HTR-8/SVneo (cell line): ENCODE results near the gene CHSY1.

Experiments
- DNase-seq: peaks from one replicate; pipeline ENCODE4 v3.0.0; 2011; ENCODE audit warnings: low spot score, mixed read lengths; ENCODE audit not compliant: insufficient read length
- FAIRE-seq: peaks from 2 replicates; lab custom pipeline; 2011; peaks lifted over from hg19 to GRCh38; lab: Jason Lieb, UNC

The CHSY1 gene

DNA sequence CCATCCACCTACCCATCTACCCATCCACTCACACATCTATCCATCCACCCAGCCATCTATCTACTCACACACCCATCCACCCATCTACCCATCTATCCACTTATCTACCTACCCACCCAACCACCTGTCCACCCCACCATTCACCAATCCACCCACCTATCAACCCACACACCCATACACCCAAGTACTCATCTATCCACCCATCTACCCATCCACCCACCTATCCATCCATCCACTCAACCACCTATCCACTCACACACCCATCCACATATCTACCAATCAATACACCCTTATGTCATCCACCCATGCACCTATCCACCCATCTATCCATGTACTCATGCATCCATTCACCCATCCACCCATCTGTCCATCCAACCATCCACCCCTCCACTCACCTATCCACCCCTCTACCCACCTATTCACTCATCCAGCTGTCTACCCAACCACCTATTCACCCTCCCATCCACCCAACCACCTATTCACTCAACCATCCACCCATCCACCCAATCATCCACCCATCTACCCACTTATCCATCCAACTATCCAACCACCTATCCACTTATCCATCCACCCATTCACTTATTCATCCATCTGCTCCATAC lies 109.8 kb downstream of the CHSY1 start:
- DNase-seq (no peak), FAIRE-seq (no peak)

DNA sequence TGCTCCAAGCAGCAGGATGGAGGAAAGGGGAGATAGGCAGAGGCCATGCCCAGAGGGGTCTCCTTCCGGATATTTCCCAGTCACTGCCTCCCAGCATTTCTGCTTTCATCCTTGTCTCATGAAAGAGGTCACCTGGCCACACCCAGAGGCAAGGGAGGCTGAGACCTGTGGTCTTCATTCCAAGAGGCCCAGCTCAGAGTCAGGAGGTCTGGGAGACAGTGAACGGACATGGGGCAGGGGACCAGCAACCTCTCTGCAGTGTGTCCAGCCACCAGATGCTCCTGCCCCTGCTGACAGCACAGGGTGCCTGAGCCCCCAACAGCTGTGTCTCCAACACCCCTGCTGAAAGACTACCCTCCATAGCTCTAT lies 111.2 kb downstream of the CHSY1 start:
- DNase-seq: no peak
- FAIRE-seq: no peak

DNA sequence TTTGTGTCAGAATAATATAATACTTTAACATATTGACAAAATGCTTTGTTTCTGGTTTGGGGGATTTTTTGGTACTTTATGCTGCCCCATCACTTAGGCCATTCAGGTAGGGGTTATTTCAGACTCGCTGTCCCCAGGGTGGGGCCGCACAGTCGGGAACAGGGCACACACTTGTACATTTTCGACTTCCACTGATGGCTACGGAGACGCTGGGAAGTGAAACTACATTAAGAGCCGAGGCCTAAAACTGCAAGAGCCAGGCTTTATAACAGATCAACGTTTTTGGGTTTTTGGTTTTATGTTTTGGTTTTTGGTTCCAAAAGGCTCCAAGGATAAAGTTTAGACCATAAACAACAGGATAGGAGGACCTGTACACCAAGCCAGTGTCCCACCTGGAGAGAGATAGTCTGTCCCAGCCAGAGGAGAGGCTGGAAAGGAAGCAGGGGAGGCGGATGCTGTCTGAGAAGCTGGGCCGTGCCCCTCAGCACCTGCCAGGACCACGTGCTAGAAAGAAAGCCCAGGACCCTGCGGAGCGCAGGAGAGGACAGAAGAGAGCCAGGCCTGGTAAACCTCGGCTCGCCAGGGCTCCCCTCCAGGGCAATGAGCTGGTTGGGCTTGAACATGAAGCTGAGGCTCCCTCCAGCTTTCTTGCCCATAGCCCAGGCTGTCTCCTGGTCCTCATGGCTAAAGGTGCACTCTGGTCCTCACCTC lies 111.7 kb downstream of the CHSY1 start:
- FAIRE-seq: no peak
- no peak for DNase-seq

DNA sequence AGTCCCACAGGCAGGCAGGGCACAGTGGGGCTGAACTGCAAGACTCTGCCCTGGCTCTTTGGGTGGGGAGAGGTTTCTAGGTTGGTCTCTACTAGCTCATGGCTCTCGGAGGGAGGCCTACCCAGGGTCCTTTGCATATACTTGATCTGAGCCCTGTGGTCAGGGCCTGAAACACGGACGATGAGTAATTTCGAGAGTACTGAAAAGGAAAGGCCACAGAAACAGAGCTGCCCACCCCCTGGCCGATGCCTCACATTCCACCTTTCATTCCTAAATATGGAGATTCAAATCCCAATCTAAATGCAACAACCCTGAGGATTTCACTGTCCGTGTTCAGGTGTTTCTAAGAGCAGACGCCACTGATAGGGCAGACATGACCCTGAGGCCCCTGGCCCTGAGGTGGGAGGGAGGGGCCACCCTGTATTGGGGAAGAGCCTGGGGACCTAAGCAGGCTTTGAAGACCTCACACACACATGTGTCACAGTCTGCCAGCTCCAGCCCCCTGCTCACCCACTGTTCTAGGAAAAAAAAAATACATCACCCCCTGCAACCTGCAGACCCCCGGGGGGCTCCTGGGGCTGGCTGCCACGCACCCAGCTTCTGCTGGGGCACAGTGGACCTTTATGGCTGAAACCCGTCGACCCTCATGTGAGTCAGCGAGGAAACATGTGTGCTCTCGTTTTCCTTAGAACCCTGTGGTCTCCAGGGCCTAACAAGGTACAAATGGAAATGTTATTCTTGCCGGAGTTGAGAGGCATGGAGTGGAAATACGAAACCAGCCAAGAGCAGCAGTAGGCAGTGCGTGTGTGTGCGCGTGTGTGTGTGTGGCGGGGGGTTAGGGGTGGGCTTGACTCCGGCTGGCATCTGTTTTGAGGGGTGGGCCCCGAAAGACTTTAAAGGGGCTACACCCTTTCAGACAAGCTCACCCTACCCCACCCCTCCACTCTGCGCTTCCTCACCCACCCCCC lies 112.7 kb downstream of the CHSY1 start:
- DNase-seq (no peak), FAIRE-seq (no peak)

DNA sequence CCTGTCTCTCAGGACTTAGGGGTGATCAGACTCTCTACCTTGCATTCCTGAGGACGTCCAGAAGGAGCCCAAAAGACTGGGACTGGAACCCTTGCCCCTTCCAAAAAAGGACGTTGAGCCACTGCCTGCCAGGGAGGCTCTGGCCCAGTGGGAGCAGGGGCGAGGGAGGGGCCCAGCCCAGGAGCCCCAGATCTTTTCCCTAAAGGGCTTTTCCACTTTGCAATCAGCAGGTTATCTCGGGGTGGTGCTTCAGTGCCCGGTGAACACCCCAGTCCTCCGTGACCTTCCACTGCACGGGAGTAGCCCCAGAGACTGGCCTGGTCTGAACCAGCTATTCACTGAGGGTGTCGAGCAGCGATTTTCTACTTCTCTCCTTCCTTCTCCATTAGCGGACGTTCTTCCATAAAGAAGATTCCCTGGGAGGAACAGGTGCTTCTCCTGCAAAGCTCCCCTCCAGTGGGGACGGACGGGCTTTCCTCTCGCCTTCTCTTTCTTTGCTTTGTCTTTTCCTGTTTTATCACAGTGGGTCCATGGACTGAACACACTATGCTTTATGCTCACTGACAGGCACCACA lies 113.7 kb downstream of the CHSY1 start:
- FAIRE-seq (no peak), DNase-seq (no peak)

DNA sequence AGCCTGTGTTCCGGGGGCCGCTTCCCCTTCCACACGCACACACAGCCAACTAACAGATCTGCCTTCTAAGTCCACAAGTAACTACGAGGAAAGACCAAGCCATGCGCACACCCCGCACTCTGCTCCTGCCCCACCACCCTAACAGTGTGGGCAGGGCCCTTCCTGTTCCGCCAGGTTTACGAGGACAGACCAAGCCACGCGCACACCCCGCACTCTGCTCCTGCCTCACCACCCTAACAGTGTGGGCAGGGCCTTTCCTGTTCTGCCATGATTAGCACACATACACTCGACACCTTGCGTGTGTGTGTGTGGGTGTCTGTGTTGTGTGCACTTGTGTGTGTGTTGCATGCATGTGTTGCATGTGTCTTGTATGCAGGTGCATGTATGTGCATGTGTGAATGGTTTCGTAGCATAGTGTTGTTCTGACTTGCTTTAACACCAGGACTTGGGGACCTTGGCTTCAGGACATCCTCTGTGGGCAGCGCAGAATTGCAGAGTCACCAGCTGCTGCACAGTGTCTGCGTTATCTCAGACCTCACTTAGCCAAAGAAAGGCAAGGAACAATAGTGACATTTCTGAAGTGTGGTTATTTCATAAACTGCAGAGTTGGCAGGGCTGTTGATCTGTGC lies 114.4 kb downstream of the CHSY1 start:
- DNase-seq: no peak
- FAIRE-seq: no peak

DNA sequence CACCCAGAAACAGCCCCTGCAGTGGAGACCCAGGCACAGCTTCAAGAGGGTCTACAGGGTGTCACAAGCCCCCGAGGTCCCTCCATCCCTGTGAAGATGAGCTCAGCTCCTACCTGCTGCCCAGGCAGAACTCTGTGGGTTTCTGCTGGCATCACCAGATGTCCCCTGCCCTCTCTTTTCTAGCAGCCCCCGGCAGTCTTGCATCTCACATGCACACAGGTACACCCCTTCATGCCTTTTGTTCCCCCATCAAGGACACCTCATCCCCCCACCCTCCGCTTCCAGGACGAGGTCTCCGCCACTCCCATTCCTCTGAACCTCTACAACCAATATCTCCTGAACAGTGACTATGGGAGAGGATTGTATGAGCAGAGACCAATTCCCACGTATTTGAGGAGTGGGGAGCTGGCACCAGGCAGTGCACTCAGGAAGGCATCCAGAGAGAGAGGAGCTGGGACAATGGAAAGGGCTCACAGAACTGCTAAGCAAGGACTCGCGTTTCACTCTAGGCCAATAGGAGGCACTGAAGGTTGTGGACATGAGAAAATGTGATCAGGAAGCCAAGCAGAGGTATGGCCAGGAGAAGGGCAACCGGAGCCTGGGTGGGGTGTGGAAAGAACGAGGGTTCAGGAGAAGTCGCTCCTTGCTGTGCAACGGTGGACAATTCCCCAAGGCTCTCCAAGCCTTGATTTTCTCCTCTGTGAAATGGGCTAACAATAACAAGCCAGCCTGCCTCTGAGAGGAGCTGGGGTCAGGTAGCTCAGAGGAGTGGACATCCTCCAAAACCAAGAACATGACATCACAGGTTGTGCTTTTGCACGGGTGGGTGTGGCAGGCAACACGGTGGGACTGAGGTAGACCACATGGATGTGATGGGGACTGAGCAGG lies 115.2 kb downstream of the CHSY1 start:
- no peak for FAIRE-seq
- no peak for DNase-seq

DNA sequence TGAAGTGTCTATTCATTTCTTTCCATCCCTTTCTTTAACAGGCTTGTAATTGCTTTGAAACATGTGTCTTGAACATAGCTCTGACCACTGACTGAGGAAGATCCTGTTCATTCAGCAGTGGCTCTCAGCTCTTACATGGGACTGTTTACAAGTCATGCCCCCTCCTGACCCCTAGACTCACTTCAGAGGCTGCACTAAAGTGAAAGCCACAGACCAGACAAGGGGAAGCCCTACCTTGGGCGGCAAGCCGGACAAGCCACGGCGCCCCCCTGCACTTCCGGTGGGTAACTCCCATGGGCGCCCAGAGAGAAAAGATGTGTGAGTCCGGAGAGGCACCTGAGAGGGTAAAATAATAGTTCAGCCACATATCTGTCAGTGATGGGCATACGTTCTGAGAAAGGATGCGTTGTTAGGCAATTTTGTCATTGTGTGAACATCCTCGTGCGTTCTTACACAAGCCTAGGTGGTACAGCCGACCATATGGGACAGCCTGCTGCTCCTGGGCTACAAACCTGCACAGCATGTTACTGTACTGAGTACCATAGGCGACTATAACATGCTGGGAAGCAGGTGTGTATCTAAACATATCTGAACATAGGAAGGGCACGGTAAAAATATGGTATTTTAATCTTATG lies 116.2 kb downstream of the CHSY1 start:
- no peak for DNase-seq

DNA sequence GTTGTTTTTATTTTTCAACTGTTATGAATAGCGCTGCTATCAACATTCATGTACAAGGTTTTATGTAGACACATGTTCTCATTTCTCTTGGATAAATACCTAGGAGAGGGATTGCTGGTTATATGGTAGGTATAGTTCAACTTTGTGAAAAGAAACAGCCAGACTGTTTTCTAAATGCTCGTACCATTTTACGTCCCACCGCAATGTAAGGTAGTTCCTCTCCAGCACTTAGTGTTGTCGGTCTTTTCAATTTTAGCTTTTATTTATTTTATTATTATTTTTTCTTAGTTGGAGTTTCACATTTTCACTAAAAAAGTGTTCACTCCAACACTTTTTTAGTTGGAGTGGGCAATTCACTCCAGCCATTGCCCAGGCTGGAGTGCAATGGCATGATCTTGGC lies 117.1 kb downstream of the CHSY1 start:
- FAIRE-seq (no peak), DNase-seq (no peak)

More for the DNA sequence above, 116.2 kb downstream of the CHSY1 start:
- FAIRE-seq: no peak

DNA sequence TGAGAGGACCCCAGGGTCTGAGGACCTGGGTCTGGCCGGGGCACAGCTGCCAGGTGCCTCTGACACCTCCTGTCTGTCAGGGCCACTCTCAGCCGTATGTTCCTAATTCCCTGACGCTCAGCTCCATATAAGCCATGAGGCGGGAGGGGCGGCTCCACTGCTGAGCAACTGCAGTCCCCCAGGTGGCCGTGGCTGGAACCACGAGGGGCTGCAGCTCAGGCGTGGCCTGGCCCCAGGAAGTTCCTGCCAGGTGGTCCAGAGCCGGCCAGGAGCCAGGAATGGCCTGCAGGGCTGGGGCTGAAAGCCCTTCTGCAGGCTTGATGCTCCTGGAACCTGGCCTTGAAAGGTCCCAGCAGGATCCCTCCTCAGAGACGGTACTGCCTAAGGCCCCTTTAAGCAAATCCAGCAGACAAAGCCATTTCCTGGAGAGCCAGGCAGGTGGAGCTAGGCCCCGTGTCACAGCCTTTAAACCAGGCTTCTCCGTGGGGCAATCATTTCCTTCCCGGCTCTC lies 118.0 kb downstream of the CHSY1 start:
- DNase-seq (no peak), FAIRE-seq (no peak)

DNA sequence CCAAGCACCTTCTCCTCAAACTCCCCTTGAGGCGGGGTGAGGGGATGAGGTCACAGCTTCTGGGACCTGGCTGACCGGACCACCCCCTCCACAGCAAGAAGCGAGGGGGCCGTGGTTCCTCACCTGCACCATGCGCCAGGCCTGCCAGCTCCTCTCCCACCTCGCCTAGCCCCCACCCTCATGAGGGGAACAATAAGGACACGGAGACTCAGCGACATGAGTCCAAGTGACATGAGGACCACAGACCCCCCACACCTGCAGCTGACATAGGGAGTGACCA lies 118.7 kb downstream of the CHSY1 start:
- DNase-seq (no peak), FAIRE-seq (no peak)

DNA sequence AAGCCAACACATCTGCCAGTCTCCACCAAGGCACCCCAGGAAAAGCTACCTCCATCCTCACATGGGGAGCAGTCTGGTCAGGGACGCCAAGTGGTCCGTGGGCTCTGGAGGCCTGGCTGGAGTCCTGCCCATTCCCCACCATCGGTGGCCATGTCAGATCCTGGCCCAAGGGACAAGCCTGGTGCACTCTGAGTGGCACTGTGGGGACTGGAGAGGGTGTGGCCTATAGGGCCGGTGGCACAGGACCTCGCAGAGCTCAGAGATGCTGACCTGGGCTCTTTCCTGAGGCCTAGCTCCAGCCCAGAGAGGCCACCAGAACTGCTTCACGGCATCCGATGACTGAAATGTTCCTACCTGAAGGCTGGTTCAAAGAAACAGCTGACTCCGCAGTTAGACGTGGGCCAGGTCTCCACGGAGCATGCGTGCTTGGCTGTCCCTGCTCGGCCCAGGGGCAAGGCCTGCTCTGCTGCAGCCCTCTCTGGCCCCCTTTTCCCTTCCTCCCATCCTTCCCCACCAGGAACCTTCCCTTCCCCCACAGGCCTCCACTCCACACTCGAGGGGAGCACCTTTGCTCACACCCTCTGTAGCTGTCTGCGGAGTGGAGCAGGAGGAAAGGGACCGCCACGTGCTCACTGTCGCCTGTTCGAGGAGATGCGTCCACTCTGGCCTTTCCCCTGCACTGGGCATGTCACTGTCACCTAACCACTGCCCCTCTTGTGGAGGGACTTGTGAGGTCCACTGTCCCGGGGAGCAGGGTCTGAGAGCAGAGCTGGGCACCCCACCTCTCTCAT lies 119.3 kb downstream of the CHSY1 start:
- no peak for DNase-seq
- no peak for FAIRE-seq

DNA sequence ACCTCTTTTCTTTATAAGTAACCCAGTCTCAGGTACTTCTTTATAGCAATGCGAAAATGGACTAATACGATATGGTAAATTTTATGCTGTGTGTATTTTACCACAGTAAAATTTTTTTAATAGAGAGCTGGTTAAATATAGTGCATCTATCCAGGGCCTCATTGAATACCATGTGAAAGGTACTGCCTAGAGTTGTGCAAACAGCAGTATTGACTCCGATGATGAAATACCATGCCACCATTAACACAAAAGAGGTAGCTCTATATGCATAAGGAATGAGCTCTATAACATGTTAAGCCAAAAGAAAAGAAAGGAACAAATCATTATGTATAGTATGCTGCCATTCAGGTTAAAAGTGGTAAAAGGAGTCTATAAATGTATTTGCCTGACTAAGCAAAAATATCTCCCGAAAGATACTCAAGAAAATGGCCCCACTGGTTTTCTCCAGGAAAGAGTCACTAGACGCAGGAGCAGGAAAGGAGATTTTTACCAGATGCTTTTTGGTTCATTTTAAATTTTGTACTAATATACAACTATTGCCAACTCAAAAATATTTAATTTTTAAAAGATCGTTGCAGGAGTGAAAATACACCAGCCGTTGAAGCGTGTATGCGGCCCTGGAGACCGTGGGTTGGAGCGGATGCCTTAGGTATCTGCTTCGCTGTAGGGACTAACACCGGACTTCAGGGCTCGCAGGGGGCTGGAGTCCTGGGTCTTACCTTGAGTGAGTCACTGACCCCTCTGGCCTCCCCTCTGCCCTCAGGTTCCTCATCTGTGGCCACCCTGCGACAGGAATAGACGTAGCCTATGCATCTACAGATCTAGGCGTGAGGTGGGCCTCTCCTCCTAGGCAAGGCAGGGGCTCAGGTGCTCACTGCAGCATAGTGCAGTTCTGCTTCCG lies 120.1 kb downstream of the CHSY1 start:
- no peak for FAIRE-seq

DNA sequence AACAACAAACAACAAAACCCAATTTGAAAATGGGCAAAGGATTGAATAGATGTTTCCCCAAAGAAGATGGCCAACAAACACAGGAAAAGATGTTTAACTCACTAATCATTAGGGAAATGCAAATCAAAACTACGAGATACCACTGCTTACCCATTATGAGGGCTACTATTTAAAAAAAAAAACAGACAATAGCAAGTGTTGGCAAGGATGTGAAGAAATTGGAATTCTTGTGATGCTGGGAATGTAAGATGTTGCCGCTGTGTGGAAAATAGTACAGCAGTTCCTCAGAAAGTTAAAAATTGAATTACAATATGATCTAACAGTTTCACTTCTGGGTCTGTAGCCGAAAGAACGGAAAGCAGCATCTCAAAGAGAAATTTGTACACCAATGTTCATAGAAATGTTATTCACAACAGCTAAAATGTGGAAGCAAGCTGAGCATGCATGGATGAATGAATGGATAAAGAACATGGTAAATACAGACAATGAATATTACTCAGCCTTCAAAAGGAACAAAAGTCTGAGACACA lies 121.9 kb downstream of the CHSY1 start:
- no peak for DNase-seq
- FAIRE-seq: no peak

More for the DNA sequence above, 120.1 kb downstream of the CHSY1 start:
- no peak for DNase-seq

DNA sequence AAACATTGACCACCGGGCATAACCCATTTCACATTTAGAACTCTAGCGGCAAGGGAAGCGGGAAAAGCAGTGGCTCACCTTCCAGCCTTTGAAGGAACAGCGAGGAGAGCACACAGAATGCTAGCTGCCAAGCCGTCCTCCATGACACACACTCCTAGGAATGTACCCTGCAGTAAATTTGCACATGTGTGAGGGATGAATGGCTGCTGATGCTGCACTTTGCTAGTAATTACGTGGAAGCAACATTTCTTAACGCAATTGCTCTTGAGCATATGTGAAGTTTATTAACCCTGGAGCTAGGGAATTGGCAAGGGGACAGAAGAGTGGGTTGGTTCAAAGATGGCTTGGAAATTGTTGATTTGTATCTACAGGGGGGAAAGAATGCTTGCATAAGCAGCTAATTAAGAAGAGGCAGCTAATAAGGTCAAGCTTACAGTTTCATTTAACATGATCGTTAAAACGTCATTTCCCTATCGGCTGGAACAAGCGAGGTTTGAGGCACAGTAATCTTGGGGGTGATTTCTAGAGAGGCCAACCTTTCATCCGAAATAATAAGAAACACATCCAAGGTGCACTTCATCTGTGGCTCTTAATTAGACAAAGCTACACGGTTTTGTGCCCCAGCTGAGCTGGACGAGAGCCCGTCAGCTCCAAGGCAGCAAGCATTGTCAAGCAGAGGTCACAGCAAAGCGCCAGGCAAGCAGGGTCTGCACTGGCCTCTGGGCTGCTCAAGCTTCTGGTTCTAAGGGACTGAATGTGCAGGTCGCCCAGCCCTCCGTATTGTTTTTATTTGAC lies 123.4 kb downstream of the CHSY1 start:
- DNase-seq: peak; percentile 73
- no peak for FAIRE-seq

DNA sequence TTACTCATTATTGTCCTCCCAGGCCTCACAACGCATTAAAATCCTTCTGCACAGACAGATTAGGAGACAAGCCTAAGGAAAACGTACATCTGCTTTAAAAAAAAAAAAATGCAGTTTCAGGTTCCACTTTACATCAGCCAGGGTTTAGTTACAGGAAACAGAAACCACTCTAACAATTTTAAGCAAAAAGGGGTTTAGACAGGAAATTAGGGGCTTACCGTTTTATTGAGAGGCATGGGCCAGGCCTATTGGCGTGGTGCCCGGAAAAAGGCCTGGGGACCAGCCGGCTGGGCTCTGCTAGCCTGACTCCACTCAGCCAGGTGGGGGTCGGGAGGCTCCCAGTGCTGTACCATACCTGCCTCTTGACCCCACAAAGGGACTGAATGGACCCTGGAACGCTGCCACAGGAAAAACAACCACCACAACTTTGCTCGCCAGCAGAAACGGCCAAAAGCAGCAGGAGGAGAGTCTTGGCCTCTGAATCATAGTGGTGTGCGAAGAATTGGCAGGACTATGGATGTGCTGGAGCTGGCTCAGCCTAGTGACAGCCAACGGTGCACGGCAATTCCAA lies 124.3 kb downstream of the CHSY1 start:
- FAIRE-seq (no peak), DNase-seq (peak; percentile 66)
